Lower leg skin (tissue), 3 donors: ENCODE data around the gene FCHO1.

ENCODE experiments used
- POLR2A ChIP-seq, 2 donors: fragments of 450-650 bp; IDR thresholded peaks; one replicate each; pipeline ENCODE4 v1.6.1; 2016 to 2017; ENCODE audit warnings: antibody characterized with exemption in 2 of 2, mild to moderate bottlenecking in 1 of 2, moderate library complexity in 1 of 2
- TF ChIP-seq, protein P1 (sequence below), 3 donors: fragments of 450-650 bp; IDR thresholded peaks; one replicate each; pipeline ENCODE4 v1.5.1; 2016; ENCODE audit warnings: antibody characterized with exemption in 3 of 3, mild to moderate bottlenecking in 3 of 3, moderate library complexity in 2 of 3

DNA sequence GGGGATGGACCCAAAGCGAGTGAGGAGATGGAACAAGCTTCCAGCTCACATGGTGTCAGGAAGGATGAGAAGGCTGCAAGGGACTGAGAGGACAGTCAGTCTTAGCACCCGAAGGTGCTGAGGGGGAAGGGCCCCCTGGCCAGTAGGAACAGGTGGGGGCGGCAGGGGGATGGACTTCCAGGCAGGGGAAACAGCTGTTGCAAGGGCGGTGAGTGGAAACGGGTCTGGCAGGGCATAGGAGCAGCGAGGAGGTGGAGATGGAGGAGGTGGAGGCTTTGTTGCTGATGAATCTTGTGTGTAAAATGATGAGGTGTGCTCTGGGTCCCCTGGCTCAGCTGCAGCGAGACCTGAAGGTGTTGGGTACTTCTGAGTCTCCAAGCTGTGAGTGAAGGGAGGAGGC lies 30.8 kb upstream of the FCHO1 start:
- TF ChIP-seq, protein P1, sequence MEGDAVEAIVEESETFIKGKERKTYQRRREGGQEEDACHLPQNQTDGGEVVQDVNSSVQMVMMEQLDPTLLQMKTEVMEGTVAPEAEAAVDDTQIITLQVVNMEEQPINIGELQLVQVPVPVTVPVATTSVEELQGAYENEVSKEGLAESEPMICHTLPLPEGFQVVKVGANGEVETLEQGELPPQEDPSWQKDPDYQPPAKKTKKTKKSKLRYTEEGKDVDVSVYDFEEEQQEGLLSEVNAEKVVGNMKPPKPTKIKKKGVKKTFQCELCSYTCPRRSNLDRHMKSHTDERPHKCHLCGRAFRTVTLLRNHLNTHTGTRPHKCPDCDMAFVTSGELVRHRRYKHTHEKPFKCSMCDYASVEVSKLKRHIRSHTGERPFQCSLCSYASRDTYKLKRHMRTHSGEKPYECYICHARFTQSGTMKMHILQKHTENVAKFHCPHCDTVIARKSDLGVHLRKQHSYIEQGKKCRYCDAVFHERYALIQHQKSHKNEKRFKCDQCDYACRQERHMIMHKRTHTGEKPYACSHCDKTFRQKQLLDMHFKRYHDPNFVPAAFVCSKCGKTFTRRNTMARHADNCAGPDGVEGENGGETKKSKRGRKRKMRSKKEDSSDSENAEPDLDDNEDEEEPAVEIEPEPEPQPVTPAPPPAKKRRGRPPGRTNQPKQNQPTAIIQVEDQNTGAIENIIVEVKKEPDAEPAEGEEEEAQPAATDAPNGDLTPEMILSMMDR (IDR thresholded peaks at IDR 0.05), result no peak
- TF ChIP-seq POLR2A (IDR thresholded peaks at IDR 0.05), result no peak
